GM12891 (cell line): ENCODE measurements around the gene SLC28A1.

Source experiments
- POLR2A ChIP-seq: IDR thresholded peaks from 2 replicates; pipeline ENCODE4 v1.6.1; 2011; ENCODE audit warnings: low read depth, low read length, control low read depth
- TAF1 ChIP-seq: IDR thresholded peaks from 2 replicates; pipeline ENCODE4 v1.6.1; 2011; ENCODE audit warnings: low read depth, low read length, control low read depth

GRCh38 chr15:84988909-84989644, 104.6 kb downstream of the SLC28A1 start:
- no peak for TF ChIP-seq POLR2A
- no peak for TF ChIP-seq TAF1
